Medulla oblongata (tissue), 1 donor: ENCODE measurements around the gene DMGDH.
A peak's percentile ranks its signal among the peaks of the same experiment; 100 is the strongest.

Experiments
- DNase-seq: peaks from one replicate; pipeline ENCODE4 v3.0.0-alpha.2; 2015; ENCODE audit errors: extremely low spot score

Gene DMGDH

GRCh38 chr5:79070350-79070667 lies 835 bp upstream of the DMGDH start:
- no peak for DNase-seq

- DNase-seq: no peak
Measured at GRCh38 chr5:79062436-79062835, 7.0 kb downstream of the DMGDH start.

GRCh38 chr5:79059674-79060073 lies 9.8 kb downstream of the DMGDH start:
- DNase-seq: no peak

DNA sequence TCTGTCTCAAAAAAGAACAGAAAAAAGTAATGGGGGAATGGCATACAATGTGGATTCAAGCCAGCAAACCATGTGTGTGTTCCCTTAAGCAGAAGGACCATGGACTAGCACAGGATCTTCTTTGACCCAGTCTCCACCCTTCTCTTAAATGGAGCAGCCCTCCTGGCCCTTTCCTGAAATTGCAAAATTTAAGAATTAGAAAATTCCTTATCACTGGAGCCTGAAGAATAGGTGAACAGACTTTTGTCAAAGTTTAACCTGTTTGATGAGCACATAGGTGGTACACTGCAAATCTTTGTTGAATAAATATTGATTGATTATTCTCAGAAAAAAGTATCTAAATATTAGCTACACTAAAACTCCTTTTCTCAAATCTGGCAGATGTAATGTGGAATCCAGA lies 12.6 kb downstream of the DMGDH start:
- DNase-seq: no peak

GRCh38 chr5:79055017-79055416 lies 14.5 kb downstream of the DMGDH start:
- DNase-seq: no peak

GRCh38 chr5:79053321-79053720 lies 16.2 kb downstream of the DMGDH start:
- DNase-seq: no peak

DNA sequence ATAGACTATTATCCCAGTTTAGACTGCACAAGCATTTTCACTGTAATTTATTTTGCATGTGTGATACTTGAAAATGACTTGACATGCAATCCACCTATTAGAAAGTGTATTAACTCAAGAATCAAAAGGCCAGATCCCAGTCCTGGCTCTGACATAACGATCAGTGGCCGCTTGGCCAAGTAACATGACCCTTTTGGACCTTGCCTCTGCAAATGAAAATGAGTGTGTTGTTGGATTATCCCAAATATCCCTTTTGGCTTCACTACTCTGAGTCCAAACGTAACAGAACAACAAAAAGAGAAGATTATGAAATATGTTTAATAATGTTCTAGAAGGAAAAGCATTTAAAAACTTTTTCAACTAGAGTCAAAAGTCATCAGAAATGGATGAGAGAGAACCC lies 19.0 kb downstream of the DMGDH start:
- DNase-seq: no peak

GRCh38 chr5:79048437-79048836 lies 21.0 kb downstream of the DMGDH start:
- no peak for DNase-seq

DNA sequence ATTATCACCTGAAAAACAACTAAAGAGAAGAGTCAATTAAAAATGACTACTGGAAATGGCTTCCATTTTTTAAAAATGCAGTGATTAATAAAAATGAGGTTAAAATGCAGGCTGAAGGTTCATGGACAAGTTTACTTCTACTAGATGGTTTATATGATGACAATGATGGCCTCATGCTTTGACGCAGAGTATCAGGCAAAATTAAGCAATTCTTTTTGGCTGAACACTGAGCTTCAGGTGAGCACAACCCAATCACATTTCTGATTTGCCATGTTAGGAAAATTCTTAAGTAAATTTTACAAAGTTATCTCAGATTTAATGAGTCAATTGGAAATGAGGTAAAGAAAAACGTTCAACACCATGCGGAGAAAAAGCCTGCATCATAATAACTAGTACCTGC lies 22.3 kb downstream of the DMGDH start:
- DNase-seq: no peak

GRCh38 chr5:79042188-79042587 lies 27.3 kb downstream of the DMGDH start:
- no peak for DNase-seq

- DNase-seq: no peak
Measured at GRCh38 chr5:79036769-79037168, 32.7 kb downstream of the DMGDH start.

GRCh38 chr5:79035237-79035636 lies 34.2 kb downstream of the DMGDH start:
- no peak for DNase-seq

GRCh38 chr5:79032782-79033181 lies 36.7 kb downstream of the DMGDH start:
- DNase-seq: no peak

DNA sequence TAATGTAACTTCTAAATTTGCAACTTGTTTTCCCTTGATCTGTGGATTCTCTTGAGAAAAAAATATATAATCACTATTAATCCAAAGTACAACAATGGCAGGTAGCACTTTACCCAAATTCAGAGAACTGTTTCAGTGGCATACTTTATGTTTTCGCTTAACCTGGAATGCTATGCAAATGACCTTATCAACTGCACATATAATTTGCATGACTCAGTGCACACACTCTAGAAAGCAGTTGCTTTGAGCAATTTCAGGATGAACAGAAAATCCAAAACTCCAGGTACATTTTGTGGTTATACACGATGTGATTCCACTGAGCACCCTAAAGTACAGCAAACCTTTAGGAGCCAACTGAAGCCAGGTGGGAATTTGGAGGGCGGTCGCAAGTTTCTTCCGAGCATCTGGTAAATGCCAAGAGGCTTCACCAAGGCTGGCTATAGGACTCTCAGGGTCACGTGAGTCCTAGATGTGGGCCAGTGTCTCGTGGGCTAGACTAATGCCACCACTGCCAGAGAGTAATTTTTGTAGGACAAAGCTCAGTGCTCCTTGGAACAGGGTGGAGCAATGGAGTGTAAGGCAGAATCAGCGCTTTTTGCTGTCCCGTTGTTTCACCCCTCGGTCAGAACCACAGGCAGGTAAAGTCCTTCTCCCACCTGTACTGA lies 37.3 kb downstream of the DMGDH start:
- DNase-seq: no peak

- DNase-seq: no peak
Measured at GRCh38 chr5:79031485-79031867, 38.0 kb downstream of the DMGDH start.

DNA sequence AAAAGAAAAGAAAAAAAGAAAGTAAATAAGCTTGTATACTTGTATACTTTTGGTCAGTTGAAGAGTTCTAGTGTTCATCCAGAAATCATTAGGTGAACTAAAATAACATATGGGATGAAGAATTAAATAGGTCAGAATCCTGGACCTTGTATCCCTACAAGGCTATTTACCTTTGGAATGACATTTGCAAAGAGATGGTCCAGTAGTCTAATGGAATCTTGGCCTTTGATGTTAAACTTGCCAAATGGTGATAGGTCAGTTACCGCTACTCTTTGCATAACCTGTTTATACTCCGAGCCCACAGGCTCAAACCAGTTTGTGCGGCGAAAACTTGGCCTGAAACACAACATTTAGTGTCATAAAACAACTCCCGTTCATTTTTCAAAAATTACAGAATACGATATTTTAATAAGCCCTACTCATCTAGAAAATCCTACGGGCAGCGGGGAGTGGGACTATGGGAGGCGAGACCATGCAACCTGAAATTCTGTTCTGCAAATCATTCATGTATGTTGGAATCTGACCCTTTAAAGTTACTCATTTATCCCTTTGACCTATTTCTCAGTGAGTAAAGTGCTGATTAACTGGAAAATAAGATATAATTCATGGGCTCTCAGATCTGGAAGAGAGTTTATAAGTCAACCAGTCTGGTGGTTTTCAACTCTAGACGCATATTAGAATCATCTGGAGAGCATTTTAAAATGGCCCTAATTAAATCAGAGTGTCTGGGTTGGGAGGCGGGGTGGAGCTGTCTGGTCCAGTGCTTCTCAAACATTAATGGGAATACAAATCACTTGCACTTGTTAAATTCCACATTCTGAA lies 38.6 kb downstream of the DMGDH start:
- DNase-seq: no peak

- peak; percentile 82 for DNase-seq
Measured at GRCh38 chr5:79025054-79025472, 44.4 kb downstream of the DMGDH start.

DNA sequence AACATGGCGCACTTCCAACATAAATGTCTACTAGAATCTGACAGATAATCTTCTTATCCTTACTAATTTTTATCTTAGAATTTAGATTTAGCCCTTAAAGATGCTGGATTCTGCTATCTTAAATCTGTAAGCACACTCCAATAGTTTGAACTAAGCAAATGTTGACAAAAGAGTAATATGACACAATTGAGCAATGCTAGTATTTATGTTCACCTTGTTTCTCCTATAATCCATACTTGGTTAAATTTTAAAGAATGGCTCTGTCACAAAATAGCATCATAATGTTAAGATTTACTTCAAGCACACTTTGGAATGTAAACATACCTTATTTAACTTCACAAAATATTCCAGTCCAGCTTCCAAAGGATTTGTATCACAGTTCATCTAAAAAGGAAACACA lies 45.5 kb downstream of the DMGDH start:
- DNase-seq: no peak

DNA sequence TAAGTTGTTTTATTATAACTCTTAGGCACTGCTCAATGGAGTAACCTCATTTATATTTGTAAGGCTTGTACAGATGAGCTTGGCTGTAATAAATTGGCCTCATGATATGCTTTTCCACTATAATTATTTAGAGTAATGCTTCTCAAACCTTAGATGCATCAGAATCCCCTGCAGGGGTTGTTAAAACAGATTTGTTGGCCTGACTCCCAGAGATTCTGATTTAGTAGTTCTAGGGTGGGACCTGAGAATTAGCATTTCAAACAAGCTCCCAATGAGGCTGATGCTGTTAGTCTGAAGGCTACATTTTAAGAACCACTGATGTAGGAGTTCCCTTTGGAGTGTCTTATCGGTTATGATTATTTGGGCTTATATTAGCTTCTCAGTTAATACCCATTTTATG lies 46.1 kb downstream of the DMGDH start:
- no peak for DNase-seq

DNA sequence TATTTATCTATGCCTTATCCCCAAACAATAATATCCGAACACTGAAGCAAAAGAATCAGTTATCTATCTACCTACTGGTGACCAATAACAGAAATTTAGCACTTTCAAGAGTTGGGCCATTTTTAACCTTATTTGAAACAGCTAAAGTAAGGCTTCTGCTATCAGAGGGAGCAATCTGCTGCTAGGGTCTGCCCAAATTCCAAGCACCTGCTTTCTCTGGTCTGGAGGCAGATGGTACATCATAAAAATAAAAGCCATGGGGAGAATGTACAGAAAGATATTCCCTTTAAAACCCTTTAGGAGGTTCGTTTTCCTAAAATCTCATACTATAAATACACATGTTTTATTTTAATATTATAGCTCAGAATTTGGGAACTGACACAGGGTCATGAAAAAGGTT lies 46.7 kb downstream of the DMGDH start:
- DNase-seq: no peak

GRCh38 chr5:79021753-79022152 lies 47.7 kb downstream of the DMGDH start:
- no peak for DNase-seq

DNA sequence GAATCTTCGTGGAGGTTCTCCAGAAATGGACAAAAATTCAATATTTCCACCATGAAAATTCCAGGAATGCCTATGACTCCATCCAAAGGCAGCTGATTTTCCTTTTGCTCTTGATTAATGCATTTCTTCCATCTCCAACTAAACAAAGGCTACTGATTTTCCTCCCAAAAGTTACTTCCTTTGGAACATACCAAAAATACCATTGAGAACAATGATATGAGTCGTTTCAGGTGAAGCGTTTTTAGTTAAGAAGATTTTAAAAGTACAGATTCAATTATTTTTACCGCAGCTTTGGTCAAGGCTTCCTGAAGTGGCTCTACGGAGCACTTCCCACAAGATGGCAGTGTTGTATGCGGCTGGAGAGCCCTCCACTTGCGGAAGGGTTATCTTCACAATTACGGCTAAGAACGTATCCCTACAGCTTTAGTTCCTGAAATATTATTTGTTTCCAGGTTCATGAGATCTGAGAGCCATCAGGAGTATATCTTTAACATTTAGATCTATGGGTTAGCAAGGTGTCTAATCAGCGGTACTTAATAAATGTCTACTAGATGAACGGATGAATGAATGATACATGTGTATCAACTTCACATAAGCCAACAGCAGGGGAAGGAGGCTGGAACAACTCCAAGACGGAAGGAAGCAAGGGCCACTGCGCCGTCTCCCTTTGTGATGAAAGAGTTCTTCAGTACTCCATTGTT lies 48.5 kb downstream of the DMGDH start:
- peak; percentile 82 for DNase-seq

DNA sequence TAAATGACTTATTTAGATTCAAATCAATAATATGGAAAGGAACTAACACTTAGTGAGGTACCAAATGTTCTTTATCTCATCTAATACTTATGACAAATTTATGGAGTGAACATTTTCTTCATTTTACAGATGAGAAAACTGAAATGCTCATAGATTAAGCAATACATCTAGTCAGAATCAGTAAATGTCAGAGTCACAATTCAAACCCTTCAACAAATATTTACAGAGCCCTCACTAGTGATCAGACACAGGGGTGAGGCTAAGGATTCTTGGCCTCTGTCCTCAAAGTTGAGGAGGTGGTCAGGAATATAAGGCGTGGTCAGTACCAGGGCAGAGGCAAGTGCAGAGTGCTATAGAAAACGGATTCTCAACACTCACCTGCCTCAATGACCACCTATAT lies 54.8 kb downstream of the DMGDH start:
- DNase-seq: no peak
